Measurements from ENCODE around the gene SIAE. TPM values are rescaled to one million over a fixed set of nuclear protein-coding genes. Genes with fewer than 3 reads are reported as not detected.
A peak's percentile ranks its signal among the peaks of the same experiment; 100 is the strongest.

Gene SIAE
- total RNA-seq, 1 experiment from 2014 or later, result 5.6 TPM

- H3K27ac Mint-ChIP-seq, result peak within 1 kb of the TSS in 1 of 3 experiments; percentile 44; a peak in 1 of 7 replicates
- H3K4me3 Mint-ChIP-seq, result no peak within 1 kb of the TSS
Measured at GRCh38 chr11:124611064-124611463, 62.5 kb downstream of the SIAE start, which contains the start of gene PANX3. Gene PANX3, plus strand, starts transcription at chr11:124611428. Its CDS starts 129 bp downstream, at chr11:124611557.

More at GRCh38 chr11:124611064-124611463, 62.5 kb downstream of the SIAE start, which contains the start of gene PANX3:
- no peaks in the 10 kb centered on the region for H3K4me1 Mint-ChIP-seq
- H4K5ac ChIP-seq (ENCODE audit: insufficient read length, low read depth, low read length), result no peak within 1 kb of the TSS
- no peaks in the 10 kb centered on the region for H3K27me3 ChIP-seq (ENCODE audit: insufficient read depth, low read length)
- H3K79me1 ChIP-seq (ENCODE audit: insufficient read depth, low read depth, low read length, poor library complexity, severe bottlenecking), result no peaks in the 10 kb centered on the region
- H3K4me1 ChIP-seq (ENCODE audit: insufficient read depth, low read length), result no peaks in the 10 kb centered on the region
- H3T11ph ChIP-seq (ENCODE audit: low read length), result no peak within 1 kb of the TSS
- H2BK15ac ChIP-seq (ENCODE audit: low read depth, low read length), result no peak within 1 kb of the TSS
- no peaks in the 10 kb centered on the region for H3K79me2 ChIP-seq (ENCODE audit: insufficient read depth, low read length)
- H4K91ac ChIP-seq (ENCODE audit: insufficient read length, low read depth, low read length), result no peak within 1 kb of the TSS
- H4K8ac ChIP-seq (replicated peaks; ENCODE audit: insufficient read length, low read depth, low read length), result no peak within 1 kb of the TSS
- DNase-seq, result no peak
- no peak within 1 kb of the TSS for H2BK120ac ChIP-seq (ENCODE audit: low read depth, low read length, poor library complexity, severe bottlenecking)
- no peak within 1 kb of the TSS for H3K4ac ChIP-seq (ENCODE audit: low read depth, low read length)
- no peak within 1 kb of the TSS for H2BK5ac ChIP-seq (ENCODE audit: insufficient read length, low read length)
- peak within 1 kb of the TSS; percentile 70 for H3K14ac ChIP-seq (ENCODE audit: insufficient read depth, low read length)
- H2AFZ ChIP-seq (ENCODE audit: low read length), result no peak within 1 kb of the TSS
- H3K4me2 ChIP-seq (ENCODE audit: insufficient read depth, insufficient read length, low read length), result no peak within 1 kb of the TSS
- no peaks in the 10 kb centered on the region for H3K9me3 ChIP-seq (ENCODE audit: control insufficient read depth, low read depth, low read length)
- H3K18ac ChIP-seq (ENCODE audit: insufficient read length, low read depth, low read length), result no peak within 1 kb of the TSS
- WGBS (ENCODE audit: extremely low coverage, insufficient read length, low lambda C conversion rate), result no CpG with 5 or more reads among the region's 5 CpGs
- no peak within 1 kb of the TSS for H2AK5ac ChIP-seq (ENCODE audit: insufficient read length, low read length)
- H3K56ac ChIP-seq (ENCODE audit: insufficient read length, low read depth, low read length), result no peak within 1 kb of the TSS
- no peak within 1 kb of the TSS for H3K27ac ChIP-seq (ENCODE audit: insufficient read length, low read depth, low read length)
- no peak within 1 kb of the TSS for H2BK12ac ChIP-seq (ENCODE audit: insufficient read length, low read depth, low read length)
- no peaks in the 10 kb centered on the region; the same call in 1 of the 2 replicates for H3K27me3 Mint-ChIP-seq (ENCODE audit: low read depth)
- H3K23me2 ChIP-seq (ENCODE audit: insufficient read length, low read depth, low read length, poor library complexity, severe bottlenecking), result no peaks in the 10 kb centered on the region
- H3K36me3 Mint-ChIP-seq (ENCODE audit: insufficient read depth in 1 of 3, low read depth in 3 of 3), result no peaks in the 10 kb centered on the region
- no peak within 1 kb of the TSS for H3K23ac ChIP-seq (ENCODE audit: insufficient read length, low read depth, low read length)
- H3K9ac ChIP-seq (ENCODE audit: extremely low read depth, insufficient read length, low read length), result no peak within 1 kb of the TSS
- H3K9me3 Mint-ChIP-seq, result no peaks in the 10 kb centered on the region
- no peak for TF ChIP-seq CTCF (conservative IDR thresholded peaks at IDR 0.05)
- H4K20me1 ChIP-seq (ENCODE audit: control insufficient read depth, insufficient read depth, insufficient read length), result no peaks in the 10 kb centered on the region
- H2BK20ac ChIP-seq (ENCODE audit: low read depth, low read length, poor library complexity, severe bottlenecking), result no peak within 1 kb of the TSS
